A673 (cell line): Measurements from ENCODE around the gene TBCE. TPM values are rescaled to one million over a fixed set of nuclear protein-coding genes. Genes with fewer than 3 reads are reported as not detected.

Experiments used
- BruUV-seq: library from RNA; stranded (reverse); fragments of 400-500 nt; replicated peaks from 2 replicates; lab custom pipeline; 2021; lab: Mats Ljungman, UMichigan
- CTCF ChIA-PET: fragments of 300-600 bp; sonication (Branson Sonifier 250); formaldehyde crosslinking; loops from one replicate; lab custom pipeline; 2022; ENCODE audit warnings: antibody characterized with exemption; lab: Charles Lee
- POLR2A ChIA-PET: fragments of 300-600 bp; sonication (Branson Sonifier 250); formaldehyde crosslinking; loops from one replicate; lab custom pipeline; 2022; ENCODE audit warnings: antibody characterized with exemption; ENCODE audit not compliant: low non-redundant PET; lab: Charles Lee
- DNase-seq: peaks from one replicate; pipeline ENCODE4 v3.0.0-alpha.2; 2015; ENCODE audit warnings: low spot score
- H3K27ac ChIP-seq: fragments of 200-600 bp; sonication (generic); 2 replicates; pipeline ENCODE4 v1.5.1; 2016; ENCODE audit warnings: mixed run types, low read depth, mild to moderate bottlenecking, mixed read lengths, antibody characterized with exemption, low read length; ENCODE audit not compliant: poor library complexity, severe bottlenecking
- H3K27me3 ChIP-seq: fragments of 200-600 bp; sonication (generic); replicated peaks from 2 replicates; pipeline ENCODE4 v1.6.1; 2017; ENCODE audit warnings: mixed run types, low read depth, mild to moderate bottlenecking, mixed read lengths, antibody characterized with exemption, low read length; ENCODE audit not compliant: insufficient read depth, poor library complexity
- H3K36me3 ChIP-seq: fragments of 200-600 bp; sonication (generic); 2 replicates; pipeline ENCODE4 v1.6.1; 2016; ENCODE audit warnings: mixed run types, mild to moderate bottlenecking, mixed read lengths, antibody characterized with exemption, low read length; ENCODE audit not compliant: insufficient read depth, poor library complexity, severe bottlenecking
- H3K4me1 ChIP-seq: fragments of 200-600 bp; sonication (generic); 2 replicates; pipeline ENCODE4 v1.6.1; 2017; ENCODE audit warnings: mixed run types, mild to moderate bottlenecking, mixed read lengths, antibody characterized with exemption, low read length; ENCODE audit not compliant: insufficient read depth, poor library complexity, severe bottlenecking
- H3K4me3 ChIP-seq: fragments of 200-600 bp; sonication (generic); 2 replicates; pipeline ENCODE4 v1.5.1; 2016; ENCODE audit warnings: low read depth, mixed run types, mild to moderate bottlenecking, mixed read lengths, low read length; ENCODE audit not compliant: poor library complexity, severe bottlenecking
- H3K9me3 ChIP-seq: fragments of 200-600 bp; sonication (generic); 2 replicates; pipeline ENCODE4 v1.6.1; 2016; ENCODE audit warnings: mixed run types, low read depth, mild to moderate bottlenecking, mixed read lengths, antibody characterized with exemption, low read length; ENCODE audit not compliant: poor library complexity, severe bottlenecking
- CTCF ChIP-seq: fragments of 300-800, 200-600 bp; sonication (generic); conservative IDR thresholded peaks from 2 replicates; pipeline ENCODE4 v1.5.1; 2017; ENCODE audit warnings: low read depth, mild to moderate bottlenecking, antibody characterized with exemption, low read length, moderate library complexity, mixed read lengths
- EZH2 ChIP-seq: fragments of 200-600 bp; sonication (generic); IDR thresholded peaks from 2 replicates; pipeline ENCODE4 v1.6.1; 2017; ENCODE audit warnings: borderline replicate concordance, low read depth, mild to moderate bottlenecking, mixed read lengths, antibody characterized with exemption, low read length; ENCODE audit not compliant: poor library complexity, severe bottlenecking
- intact Hi-C: fragments of 100-400 bp; cut with micrococcal nuclease; formaldehyde crosslinking; loops from one replicate; pipeline ENCODE4 v1.10.0; 2022; ENCODE audit not compliant: unreplicated experiment
- total RNA-seq: library from RNA; stranded (reverse); gene quantifications from 2 replicates; pipeline ENCODE4 v1.2.3, GENCODE V29; 2021

Gene TBCE
- total RNA-seq, 1 experiment from 2014 or later, result 26.3 TPM

GRCh38 chr1:235448616-235449015 lies 81.4 kb downstream of the TBCE start:
- no peak for TF ChIP-seq CTCF
- TF ChIP-seq EZH2, result no peak
- H3K9me3 ChIP-seq, result no peaks in the 10 kb centered on the region
- no TSS peak for BruUV-seq
- H3K4me1 ChIP-seq, result no peaks in the 10 kb centered on the region
- intact Hi-C loops, result no loop called here
- CTCF ChIA-PET, result no interaction called here
- H3K36me3 ChIP-seq, result peaks cover 22% of the 10 kb centered on the region
- no peak for DNase-seq
- H3K4me3 ChIP-seq, result no peak overlapping the region
- POLR2A ChIA-PET, result no interaction called here
- no peak overlapping the region for H3K27ac ChIP-seq
- H3K27me3 ChIP-seq, result no peaks in the 10 kb centered on the region

- ChIA-PET CTCF (no interaction called here), POLR2A (no interaction called here)
- Histone ChIP-seq H3K9me3 (no peaks in the 10 kb centered on the region), H3K36me3 (peaks cover 15% of the 10 kb centered on the region), H3K4me1 (no peaks in the 10 kb centered on the region), H3K27ac (no peak overlapping the region), H3K27me3 (no peaks in the 10 kb centered on the region), H3K4me3 (no peak overlapping the region)
- TF ChIP-seq CTCF, result no peak
- DNase-seq, result no peak
- no TSS peak for BruUV-seq
- intact Hi-C loops, result no loop called here
These were observed 83.2 kb downstream of the TBCE start for GRCh38 chr1:235450433-235450832.

- Histone ChIP-seq H3K4me3 (no peak overlapping the region), H3K4me1 (no peaks in the 10 kb centered on the region), H3K27ac (no peak overlapping the region), H3K27me3 (no peaks in the 10 kb centered on the region), H3K9me3 (no peaks in the 10 kb centered on the region), H3K36me3 (peaks cover 15% of the 10 kb centered on the region)
- intact Hi-C loops, result no loop called here
- ChIA-PET CTCF (no interaction called here), POLR2A (no interaction called here)
- no peak for TF ChIP-seq EZH2
- no peak for TF ChIP-seq CTCF
- DNase-seq, result no peak
- no TSS peak for BruUV-seq
These were observed 83.8 kb downstream of the TBCE start for GRCh38 chr1:235450886-235451483.
